Tibial nerve (tissue), 4 donors: Measurements from ENCODE around the gene RNU6-1.

Source experiments
- CTCF ChIP-seq, 5 experiments: fragments of 200-600 bp in 3 of 5; fragments of 450-650 bp in 2 of 5; sonication (generic) in 3 of 5; IDR thresholded peaks; one replicate each; pipeline ENCODE4 v1.5.1; 2016 to 2019; ENCODE audit warnings: antibody characterized with exemption in 5 of 5, mild to moderate bottlenecking in 3 of 5, moderate library complexity in 2 of 5
- EP300 ChIP-seq, 2 donors: sonication (generic); formaldehyde crosslinking; IDR thresholded peaks; one replicate each; pipeline ENCODE4 v1.6.1; 2017; ENCODE audit warnings: antibody characterized with exemption in 2 of 2, mild to moderate bottlenecking in 1 of 2
- POLR2A ChIP-seq, 2 donors: fragments of 450-650 bp; IDR thresholded peaks; one replicate each; pipeline ENCODE4 v1.6.1; 2017; ENCODE audit warnings: antibody characterized with exemption in 2 of 2, mild to moderate bottlenecking in 2 of 2, moderate library complexity in 2 of 2

- no peak for TF ChIP-seq CTCF (IDR thresholded peaks at IDR 0.05)
- no peak for TF ChIP-seq POLR2A (IDR thresholded peaks at IDR 0.05)
- no peak for TF ChIP-seq EP300 (IDR thresholded peaks at IDR 0.05)
Measured at GRCh38 chr15:67801926-67802914, 37.6 kb downstream of the RNU6-1 start.
